HG03558 (cell line): ENCODE results near the gene TNFSF10.
"Not testable (repeated sequence)": the region's sequence is repeated elsewhere in the genome, so short reads cannot be mapped to it uniquely, and the experiment has no call there.

Experiments used
- ATAC-seq: cut with Tn5 transposase; IDR thresholded peaks from one replicate; pipeline ENCODE4 v1.9.1; 2021; ENCODE audit warnings: moderate number of reproducible peaks; ENCODE audit not compliant: unreplicated experiment; ENCODE audit errors: extremely low read depth

TNFSF10 gene

DNA sequence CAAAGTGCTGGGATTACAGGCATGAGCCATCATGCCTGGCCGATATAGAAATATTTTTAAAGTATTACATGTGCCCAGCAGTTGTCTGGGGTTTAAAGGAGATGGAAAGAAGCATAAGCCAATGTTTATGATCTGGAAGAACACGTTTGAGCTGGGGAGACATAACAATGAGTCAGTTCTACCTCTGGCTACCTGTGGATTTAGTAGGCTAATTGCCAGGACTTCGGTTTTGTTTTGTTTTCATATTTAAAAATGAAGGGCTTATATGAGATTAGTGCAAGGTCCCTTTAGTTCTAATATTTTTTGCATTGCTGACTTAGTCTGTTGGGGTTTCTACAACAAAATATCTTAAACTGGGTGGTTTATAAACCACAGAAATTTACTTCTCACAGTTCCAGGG is 22.9 kb upstream of the TNFSF10 start:
- ATAC-seq = no peak

DNA sequence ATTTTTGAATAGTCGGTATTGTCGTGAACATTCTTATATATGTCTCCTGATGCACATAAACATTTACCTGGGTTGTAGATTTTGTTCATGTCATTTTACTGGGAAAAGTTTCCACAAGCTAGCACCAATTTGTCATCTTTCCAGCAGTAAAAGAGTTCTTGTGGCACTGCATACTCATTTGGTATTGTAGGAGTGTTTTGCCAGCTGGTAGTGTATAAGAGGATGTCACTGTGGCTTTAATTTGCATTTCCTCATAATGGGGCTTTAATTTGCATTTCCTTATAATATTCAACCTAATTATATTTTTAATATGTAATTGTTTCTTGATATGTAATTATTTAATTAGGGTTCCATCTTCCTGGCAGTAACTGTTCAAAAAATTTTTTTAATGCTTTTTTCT is 21.2 kb upstream of the TNFSF10 start:
- no peak for ATAC-seq

DNA sequence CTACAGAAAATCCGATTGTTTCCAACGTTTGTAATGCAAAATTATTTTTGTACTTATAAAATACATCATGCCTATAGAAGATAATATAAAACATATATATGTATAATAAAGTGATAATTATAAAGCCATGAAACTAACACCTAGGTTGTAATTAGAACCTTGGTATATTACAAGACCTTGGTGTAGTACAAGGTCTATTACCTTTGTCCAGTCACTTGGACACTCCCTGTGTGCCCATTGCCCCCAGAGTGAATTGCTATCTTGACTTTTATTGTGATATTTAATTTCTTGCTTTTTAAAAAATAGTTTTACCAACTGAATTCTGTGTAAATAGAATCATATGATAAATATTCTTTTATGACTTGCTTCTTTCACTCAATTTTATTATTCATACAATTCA is 20.7 kb upstream of the TNFSF10 start:
- ATAC-seq = no peak

DNA sequence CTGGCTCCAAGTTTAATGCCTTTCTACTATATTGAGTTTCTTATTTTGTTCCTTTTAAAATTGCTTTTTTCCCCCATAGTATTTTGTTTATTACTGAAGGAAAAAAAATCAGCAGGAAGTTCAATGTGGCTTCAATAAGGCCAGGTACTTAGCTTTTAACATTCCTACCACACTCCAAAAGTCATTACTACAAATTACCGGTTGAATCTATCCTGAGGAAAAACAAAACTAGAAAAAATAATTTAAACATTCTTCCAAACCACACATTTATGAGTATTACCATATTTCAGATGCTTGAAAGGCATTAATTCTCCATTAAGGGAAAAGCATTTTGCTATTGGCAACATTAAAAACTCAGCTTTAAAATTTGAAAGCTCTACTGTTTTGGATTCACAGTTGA is 20.2 kb upstream of the TNFSF10 start:
- no peak for ATAC-seq

DNA sequence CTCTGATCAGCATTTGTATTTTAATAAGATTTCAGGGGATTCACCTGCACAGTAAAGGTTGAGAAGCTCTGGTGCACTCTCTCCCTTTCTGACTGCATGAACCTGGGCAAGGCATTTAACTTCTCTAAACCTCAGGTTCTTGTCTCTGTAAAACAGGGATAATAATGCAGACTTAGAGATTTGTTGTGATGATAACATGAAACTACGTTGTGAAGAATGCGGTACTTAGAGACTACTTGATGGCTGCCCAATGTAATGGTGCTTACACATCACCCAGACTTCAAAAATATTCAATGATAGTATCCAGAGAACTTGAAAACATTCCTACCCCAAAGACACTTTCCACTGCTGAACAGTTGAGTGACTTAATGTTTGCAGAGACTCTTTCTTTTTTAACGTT is 19.8 kb upstream of the TNFSF10 start:
- ATAC-seq = no peak

DNA sequence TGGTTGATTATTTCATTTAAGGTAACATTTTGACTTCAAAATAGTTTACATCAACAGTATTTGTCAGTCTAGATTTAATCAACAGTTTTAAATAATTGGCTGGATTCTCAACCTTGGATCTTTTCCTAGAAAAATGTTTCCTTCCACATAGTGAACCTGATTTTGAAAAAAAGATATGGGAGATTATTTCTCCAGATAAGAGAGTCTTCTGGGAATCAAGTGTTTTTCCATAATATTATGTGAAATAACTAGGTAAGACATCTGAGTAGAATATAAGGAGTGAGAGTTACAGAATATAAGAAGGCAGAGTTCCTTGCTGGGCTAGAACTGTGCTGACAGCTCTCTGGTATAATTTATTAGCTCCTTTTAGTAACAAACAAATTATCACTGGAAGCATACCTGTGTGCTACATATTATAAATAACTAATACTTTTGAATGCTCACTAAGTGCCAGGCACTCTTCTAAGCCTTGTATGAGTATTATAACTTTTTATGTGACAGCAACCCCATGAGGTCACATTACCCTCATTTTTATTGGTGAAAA is 18.8 kb upstream of the TNFSF10 start:
- no peak for ATAC-seq

DNA sequence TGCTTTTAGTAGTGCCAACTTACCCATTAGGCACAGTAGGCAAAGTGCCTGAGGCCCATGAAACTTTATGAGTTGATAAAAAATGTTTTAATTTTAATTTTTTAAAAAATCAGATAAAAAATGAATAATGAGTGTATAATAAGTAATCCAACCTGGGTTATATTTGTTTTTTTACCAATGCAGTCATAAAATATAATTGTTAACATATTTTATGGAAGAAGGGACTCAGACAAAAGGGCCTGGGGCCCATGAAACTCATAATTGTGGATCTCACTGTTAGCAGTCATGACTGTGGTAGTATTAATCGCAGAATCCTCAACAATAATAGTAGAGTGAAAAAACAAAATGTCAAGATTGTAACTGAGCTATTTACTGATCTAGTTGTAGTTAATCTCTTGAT is 16.8 kb upstream of the TNFSF10 start:
- ATAC-seq = no peak

DNA sequence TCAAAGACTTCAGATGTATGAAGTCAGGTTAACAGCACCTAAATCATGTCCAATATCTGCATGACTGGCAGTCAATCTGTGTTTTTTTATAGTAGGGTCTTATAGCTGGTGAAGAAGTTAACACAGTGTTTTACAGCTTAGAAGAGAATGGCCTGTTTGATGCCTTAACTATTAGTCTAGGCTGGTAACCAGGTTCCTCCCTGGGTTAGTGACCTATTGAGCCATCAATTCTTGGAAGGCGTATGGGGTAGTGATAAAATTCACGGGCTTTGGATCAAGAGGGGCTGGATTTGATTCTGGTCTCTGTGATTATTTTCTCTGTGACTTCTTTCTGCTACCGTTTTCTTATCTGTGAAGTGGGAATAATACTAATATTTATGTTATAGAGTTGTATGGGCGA is 16.0 kb upstream of the TNFSF10 start:
- no peak for ATAC-seq

DNA sequence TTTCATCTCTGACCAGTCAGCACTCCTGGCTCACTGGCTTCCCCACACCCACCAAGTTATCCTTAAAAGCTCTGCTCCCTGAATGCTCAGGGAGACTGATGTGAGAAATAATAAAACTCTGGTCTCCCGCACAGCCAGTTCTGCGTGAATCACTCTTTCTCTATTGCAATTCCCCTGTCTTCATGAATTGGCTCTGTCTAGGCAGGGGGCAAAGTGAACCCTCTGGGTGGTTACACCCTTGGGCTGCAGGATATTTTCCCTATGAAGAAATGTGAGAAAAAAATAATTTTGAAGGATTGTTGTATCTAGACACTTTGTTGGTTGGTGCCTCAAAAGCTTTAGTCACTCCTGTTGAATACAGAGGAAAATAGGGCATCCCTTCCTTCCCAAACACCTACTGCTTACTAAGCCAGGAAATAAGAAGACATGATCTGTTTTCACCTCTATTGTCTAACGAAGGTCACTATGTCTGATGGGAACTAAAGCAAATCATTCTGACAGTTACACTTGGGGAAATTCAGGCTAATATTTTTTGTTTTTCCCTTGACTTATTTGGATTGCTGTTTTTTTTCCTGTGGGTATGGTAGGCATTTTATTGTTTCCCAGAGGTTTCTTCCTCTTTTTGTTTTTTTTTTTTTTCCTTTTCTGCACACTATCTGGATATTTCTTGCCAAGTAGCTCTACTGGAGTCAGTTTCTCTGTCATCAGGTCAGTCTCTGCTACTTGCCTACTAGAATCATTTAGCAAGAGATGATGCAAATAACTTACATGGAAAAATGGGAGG is 15.3 kb upstream of the TNFSF10 start:
- no peak for ATAC-seq

DNA sequence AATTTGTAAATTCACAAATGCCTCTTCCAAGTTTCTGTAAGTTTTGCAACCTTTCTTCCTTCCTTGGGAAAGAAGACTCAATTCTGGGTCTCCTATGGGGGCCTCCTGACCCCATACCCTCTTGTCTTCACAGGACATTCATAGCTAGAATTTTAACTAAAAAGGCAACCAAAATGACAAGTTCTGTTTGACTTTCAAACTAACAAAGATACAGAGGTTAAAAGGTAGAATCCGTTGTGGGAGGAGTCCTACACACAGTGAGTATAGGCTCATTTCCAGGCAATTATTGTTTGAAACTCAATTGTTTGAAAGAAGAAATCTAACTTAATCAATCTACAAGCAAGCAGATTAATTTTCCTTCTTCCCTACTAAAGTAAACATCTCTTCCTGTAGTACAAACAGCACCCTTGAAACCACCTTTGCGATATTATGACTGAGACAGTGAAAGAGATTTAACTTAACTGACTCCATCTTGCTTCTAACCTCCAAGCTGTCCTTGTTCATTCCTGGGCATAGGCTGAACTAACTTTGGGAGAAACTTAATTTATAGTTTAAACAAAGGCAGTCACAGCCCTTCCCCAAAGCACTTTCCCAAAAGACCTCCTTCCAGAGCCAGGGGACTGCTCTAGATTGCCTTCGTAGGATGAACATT is 14.4 kb upstream of the TNFSF10 start:
- ATAC-seq = no peak

DNA sequence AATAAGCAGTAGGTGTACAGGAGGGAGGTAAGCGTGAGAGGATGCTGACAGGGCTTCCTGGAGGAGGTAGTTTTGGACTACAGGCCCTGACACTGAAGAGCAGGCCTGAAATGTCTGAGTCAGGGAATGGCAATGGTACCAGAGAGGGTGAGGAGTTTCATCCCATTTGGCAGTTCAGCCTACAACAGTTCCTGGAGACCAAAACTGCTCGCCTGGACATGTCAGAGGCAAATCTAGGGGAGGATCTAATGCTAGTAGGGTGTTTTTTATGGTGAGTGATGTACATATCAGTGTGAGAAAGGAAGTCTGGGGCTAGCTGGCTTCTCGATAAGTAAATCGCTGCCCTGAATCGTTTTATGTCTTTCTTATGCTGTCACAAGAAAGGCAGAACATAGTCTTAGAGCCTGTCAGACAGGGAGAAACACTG is 13.8 kb upstream of the TNFSF10 start:
- no peak for ATAC-seq

DNA sequence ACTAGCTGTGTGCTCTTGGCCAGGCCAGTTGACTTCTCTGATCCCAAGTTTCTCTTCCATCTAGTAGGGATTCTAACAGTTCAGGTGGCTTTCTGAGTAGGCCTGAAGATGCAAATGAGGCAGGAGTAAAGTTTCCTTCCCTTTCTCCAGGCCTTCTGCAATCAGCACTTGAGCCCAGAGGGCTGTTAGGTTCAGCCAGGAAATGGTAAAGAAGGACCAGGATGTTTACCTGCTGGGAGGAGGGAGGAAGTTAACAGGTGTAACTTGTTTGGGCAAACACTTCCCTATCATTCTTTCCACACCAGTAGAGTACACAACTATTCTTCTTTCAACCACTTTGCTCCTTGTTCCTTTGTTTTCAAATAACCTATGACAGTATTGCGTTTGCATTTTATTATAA is 13.3 kb upstream of the TNFSF10 start:
- no peak for ATAC-seq

DNA sequence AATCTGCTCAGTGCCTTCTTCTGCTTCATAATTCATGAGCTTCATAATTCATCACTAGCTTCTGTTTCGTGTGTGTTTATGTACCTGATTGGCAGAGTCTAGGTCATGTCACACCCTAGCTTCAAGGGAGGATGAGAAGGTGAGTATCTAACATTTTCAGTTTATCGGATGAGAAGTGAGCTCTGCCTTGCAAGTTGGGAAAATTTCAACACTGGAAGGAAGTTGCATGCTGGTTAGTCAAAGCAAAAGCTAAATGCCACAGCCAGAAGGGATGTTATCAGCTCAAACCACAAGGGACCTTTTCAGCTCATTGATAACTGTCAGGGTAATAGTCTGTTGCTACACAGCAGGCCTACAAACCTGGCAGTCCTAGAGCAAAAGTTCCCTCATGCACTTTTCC is 7.3 kb upstream of the TNFSF10 start:
- ATAC-seq = no peak

DNA sequence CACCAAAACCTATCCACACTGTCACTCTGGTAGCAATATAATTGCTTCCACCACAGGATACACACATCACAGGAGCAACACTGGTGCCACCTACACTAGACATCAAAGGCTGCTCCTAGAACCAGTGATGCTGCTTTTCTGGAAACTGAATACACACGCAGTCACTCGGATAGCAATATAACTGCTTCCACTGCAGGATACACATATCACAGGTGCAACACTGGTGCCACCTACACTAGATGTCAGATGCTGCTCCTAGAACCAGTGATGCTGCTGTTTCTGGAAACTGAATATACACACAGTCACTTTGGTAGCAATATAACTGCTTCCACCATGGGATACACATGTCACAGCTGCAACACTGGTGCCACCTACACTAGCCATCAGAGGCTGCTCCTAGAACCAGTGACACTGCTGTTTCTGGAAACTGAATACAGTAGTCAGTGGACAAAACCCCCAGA is 6.9 kb upstream of the TNFSF10 start:
- ATAC-seq = no peak

DNA sequence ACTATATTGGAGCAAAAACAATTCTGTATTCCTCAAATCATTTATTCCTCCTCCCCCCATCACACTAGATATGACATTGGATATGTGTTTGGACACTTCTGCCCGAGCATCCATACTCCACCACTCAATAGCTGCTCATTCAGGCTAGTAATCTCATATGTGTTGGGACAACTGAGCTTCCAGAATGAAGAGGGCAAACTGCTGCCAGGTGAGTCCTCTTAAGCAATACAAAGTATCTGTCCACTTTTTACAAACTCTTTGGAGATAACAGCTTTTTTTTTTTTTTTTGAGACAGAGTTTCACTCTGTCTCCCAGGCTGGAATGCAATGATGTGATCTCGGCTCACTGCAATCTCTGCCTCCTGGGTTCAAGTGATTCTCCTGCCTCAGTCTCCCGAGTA is 5.4 kb upstream of the TNFSF10 start:
- no peak for ATAC-seq

DNA sequence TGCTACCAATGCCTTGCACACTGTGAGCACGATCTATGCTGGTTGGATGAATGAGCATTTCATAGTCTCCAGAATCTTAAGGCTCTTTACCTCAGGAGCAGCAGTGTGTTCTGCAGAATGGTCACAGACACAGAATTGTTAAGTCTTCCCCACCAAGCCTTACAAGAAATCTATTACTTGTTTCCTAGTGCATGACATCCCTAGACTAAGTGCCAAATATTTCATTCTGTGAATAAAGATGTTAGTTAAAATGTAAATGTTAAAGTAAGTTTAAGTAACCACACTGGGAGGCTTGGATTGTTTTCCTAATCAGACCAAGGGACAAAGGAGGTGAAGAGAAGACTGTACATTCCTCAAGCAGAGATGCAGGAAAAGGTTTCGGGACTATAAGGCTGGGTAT is 4.1 kb upstream of the TNFSF10 start:
- ATAC-seq = no peak

DNA sequence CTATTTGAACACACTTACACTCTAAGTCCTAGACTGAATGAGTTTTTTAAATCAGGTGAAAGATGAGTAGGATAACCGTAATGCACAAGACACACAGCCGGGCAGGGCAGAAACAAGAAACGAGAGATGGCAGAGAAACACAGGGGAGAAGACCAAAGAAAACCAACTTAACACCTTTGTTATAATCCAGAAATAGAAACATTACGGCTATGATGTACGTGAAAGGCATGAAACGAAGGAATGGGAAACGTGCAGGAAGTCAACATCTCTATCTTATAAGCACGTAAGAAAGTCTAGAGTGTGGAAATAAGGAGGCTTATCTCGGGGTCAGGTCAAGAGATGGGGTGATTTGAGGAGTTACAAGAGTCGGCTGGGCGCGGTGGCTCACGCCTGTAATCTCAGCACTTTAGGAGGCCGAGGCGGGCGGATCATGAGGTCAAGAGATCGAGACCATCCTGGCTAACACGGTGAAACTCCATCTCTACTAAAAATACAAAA is 1.9 kb upstream of the TNFSF10 start:
- no peak for ATAC-seq

DNA sequence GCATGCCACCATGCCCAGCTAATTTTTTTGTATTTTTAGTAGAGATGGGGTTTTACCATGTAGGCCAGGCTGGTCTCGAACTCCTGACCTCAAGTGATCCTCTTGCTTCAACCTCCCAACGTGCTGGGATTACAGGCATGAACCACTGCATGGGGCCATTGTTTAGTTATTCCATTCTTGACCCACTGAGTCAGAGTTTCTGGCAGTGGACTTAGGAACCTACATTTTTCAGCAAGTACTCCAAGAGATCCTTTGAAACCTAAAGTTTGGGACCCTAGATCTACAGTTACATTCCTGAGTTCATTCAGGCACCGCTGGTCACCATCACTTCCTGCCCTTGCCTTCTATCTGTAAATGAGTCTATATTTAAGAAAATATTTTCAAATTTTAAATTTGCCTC is 1.4 kb upstream of the TNFSF10 start:
- ATAC-seq = no peak

DNA sequence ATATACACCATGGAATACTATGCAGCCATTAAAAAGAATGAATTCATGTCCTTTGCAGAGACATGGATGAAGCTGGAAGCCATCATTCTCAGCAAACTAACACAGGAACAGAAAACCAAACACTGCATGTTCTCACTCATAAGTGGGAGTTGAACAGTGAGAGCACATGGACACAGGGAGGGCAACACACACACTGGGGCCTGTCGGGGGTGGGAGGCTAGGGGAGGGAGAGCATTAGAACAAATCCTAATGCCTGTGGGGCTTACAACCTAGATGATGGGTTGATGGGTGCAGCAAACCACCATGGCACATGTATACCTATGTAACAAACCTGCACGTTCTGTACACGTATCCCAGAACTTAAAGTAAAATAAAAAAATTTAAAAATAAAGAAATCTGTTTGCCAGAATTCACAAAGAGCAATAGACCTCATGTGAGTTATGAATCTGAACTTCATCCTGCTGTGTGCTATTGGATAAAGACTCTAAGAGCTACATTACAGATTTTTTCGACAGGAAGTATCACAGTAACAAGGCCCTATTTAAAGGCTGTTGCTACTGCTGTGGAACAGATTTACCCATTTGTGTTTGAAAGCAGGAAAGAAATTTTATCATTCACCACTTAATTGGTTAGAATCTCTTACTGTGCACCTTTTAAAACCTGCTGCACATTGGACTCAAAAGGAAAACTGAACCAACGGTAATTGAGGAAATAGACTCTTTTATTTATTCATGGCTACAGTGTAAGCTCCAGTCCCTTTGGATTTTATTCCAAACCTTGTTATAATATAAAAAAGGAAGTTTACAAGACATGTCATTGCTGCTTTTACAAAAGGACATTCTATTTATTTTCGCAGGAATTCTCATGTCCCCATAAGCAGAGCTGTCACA is 1.1 kb downstream of the TNFSF10 start:
- not testable (repeated sequence) for ATAC-seq

DNA sequence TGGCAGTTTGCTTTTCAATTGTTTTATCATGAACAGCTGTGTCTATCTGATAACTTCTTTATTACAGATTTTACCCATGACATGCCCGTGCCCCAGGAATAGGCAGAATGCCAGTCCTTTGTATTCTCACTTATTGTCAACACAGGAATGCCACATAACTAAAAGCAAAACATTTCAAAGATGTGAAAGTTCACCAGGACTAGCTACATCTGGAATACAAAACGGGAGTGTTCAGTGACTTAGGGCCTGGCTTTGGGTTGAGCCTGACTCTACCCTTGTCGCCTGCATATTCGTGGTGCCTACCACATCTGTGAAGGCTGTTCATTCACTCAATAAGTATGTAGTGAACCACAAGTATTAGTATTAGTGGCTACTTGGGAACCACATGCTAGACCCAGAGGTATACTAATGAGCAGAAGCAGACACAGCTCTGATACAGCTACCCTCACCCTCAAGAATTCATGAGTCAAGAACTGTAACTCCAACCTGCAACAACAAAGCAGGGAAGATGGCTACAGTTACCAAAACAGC is 2.9 kb downstream of the TNFSF10 start:
- ATAC-seq = peak; percentile 45
